NCI-H2029 treated with DMSO at 0.1 percent for 48 hours (cell line): ENCODE measurements around the gene TLNRD1.

ENCODE experiments used
- DNase-seq: peaks from one replicate; lab custom pipeline; 2025; lab: John Stamatoyannopoulos, UW

Gene TLNRD1

GRCh38 chr15:81029414-81030300, 28.9 kb downstream of the TLNRD1 start:
- no peak for DNase-seq

DNA sequence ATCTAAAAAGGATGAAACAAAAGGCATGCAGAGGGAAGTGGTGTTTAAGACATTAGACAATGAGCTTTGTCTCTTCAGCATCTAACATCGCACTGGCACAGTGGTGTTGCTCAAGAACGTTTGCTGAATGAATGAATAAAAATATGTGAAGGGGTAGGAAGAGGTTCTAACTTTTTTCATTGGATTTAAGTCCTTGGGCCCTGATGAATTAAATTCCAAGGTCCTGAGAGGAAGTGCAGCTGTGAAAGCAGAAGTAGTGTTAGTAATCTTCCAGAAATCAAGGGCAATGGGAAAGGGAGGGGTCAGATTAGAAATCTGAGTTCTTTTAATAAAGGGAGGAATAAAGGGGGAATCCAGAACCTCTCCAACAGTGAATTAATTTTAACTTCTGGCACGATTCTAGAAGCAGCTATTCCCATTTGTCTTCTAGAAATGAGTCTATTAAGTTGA, 29.6 kb downstream of the TLNRD1 start:
- no peak for DNase-seq

GRCh38 chr15:81031203-81031602, 30.5 kb downstream of the TLNRD1 start:
- DNase-seq, result no peak

- no peak for DNase-seq
These were observed 31.6 kb downstream of the TLNRD1 start for GRCh38 chr15:81032355-81032754.

DNA sequence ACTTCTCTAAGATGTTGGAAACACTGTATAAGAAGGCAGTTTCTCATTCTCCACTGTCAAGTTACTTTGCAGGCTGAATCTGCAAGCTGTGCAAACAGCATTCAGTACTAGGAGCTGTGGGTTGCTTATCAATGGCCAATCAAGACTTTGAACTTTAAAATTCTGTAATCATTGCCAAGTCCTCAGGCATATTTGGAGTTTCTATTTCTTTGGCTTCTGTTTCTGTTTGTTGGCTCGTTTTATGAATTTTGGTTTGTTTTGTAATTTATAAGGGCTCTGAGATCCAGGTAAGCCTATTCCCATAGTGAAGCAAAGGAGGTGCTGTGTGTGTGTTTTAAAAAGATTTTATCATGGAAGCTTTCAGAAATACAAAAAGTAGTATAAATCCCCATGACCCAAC, 32.1 kb downstream of the TLNRD1 start:
- no peak for DNase-seq

GRCh38 chr15:81033508-81033907, 32.8 kb downstream of the TLNRD1 start:
- DNase-seq, result no peak

DNA sequence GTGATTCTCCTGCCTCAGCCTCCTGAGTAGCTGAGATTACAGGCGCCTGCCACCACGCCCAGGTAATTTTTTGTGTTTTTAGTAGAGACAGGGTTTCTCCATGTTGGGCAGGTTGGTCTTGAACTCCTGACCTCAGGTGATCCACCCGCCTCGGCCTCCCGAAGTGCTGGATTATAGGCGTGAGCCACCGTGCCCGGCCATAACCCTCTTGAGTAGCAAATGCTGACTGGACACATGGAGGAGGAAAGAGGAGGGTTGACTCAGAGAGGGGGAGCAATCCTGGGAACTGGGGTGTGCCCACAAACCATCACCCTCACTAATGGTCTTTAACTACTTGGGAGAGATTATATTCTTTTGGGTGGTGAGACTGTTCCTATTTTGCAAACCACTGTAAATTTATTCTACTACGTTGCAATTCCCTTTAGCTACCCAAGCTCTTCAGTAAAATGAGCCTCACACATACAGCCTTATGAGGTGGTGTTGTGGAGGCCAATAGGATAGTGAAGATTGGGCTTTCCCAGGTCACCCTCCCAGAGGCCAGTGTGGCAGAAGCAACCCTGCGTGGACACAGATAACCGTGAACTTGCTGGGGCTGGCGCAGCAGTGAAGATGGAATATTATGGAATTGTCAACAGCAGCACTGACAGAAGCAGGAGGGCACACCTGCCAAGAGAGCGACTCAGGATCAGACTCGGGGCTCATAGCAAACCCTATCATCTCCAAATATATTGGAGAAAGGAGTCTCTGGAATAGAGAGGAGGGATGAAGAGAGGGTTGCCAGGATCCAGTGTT, 37.4 kb downstream of the TLNRD1 start:
- DNase-seq, result no peak

- no peak for DNase-seq
These were observed 38.4 kb downstream of the TLNRD1 start for GRCh38 chr15:81038975-81039607.

DNA sequence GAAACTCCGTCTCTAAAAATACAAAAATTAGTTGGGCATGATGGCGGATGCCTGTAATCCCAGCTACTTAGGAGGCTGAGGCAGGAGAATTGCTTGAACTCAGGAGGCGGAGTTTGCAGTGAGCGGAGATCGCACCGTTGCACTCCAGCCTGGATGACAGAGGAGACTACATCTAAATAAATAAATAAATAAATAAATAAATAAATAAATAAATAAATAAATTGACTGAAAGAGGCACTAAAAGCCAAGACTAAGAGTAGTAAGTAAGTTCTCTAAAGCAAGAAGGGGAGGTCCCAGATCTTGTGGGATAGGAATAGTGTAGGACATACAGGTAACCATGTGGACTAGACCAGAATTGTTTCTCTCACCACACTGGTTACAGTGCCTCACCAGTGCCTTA, 40.0 kb downstream of the TLNRD1 start:
- no peak for DNase-seq

- DNase-seq, result no peak
These were observed 42.7 kb downstream of the TLNRD1 start for GRCh38 chr15:81043281-81043934.

- DNase-seq, result no peak
These were observed 43.3 kb downstream of the TLNRD1 start for GRCh38 chr15:81043935-81044575.

DNA sequence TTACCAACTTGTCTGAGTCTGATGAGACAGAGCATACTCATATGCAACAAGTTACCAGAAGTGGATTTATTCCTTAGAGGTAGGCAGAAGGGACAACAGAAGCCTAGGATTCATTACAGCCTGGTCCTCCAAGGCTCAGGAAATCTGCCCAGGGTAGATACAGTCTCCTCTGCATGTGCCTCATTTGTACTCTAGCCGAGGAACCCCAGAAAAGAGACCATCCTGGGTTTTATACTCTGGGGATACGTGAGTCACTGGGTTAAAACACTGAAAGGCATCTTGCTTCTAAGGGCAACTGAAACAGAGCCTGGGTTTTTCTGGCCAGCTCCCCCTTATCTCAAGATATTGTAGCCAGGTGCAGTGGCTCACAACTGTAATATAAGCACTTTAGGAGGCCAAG, 45.6 kb downstream of the TLNRD1 start:
- DNase-seq, result no peak

GRCh38 chr15:81047928-81048327, 47.2 kb downstream of the TLNRD1 start:
- DNase-seq, result no peak

- DNase-seq, result no peak
These were observed 49.1 kb downstream of the TLNRD1 start for GRCh38 chr15:81049835-81050234.

GRCh38 chr15:81050259-81050658, 49.5 kb downstream of the TLNRD1 start:
- DNase-seq, result no peak

- DNase-seq, result no peak
These were observed 50.1 kb downstream of the TLNRD1 start for GRCh38 chr15:81050805-81051204.

GRCh38 chr15:81052046-81052445, 51.3 kb downstream of the TLNRD1 start:
- no peak for DNase-seq

DNA sequence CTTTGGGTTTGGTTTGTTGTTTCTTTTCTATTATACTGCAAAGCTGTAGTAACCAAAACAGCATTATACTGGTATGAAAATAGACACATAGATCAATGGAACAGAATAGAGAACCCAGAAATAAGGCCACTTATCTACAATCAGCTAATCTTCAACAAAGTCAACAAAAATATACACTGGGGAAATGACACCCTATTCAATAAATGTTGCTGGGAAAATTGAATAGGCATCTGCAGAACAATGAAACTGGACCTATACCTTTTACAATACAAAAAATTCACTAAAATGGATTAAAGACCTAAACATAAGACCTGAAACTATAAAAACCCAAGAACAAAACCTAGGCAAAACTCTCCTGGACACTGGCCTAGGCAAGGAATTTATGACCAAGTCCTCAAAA, 52.9 kb downstream of the TLNRD1 start:
- no peak for DNase-seq

- DNase-seq, result no peak
These were observed 53.5 kb downstream of the TLNRD1 start for GRCh38 chr15:81054236-81054635.
